SK-MEL-5 (cell line): Measurements from ENCODE around the gene GMDS. TPM values are rescaled to one million over a fixed set of nuclear protein-coding genes. Genes with fewer than 3 reads are reported as not detected.
"Not testable (repeated sequence)": the region's sequence is repeated elsewhere in the genome, so short reads cannot be mapped to it uniquely, and the experiment has no call there.

Experiments used
- DNase-seq: peaks from one replicate; pipeline ENCODE4 v3.0.0-alpha.2; 2016; ENCODE audit warnings: low read depth, low spot score
- in situ Hi-C: cut with HindIII; loops from 2 replicates; pipeline ENCODE4 v1.10.0; 2016; ENCODE audit warnings: low sequenced_read_pairs, high pct_unique_total_duplicates, low pct_unique_long_range_greater_than_20kb
- total RNA-seq: library from RNA; depleted of rRNA; stranded (reverse); fragments of >200 nt; shearing (Covaris generic); gene quantifications from 2 replicates; pipeline ENCODE4 v1.2.3, GENCODE V29; 2014

Gene GMDS
- total RNA-seq, 1 experiment from 2014 or later: 23.6 TPM

- in situ Hi-C loops: no loop called here
- no peak for DNase-seq
These were observed 398.8 kb downstream of the GMDS start for GRCh38 chr6:1846611-1847010.

- DNase-seq, in situ Hi-C loops: not testable (repeated sequence)
These were observed 399.9 kb downstream of the GMDS start for GRCh38 chr6:1845543-1845942.

DNA sequence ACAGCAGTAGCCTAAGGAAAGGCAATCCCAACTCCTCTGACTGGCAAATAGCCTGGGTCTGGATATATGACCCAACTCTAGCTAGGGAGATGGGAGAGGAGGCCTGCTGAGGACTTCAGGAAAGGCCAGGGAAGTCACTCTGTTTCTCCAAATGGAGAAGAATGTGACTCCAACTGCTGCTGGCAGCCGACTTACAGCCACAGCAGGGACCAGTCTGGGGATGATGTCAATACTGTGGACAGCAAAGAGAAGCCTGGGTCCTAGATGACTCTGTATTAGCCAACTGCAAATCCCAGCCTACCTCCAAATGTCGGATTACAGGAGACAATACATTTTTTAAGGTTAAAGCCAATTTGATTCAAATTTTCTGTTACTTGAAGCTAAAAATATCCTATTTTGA is 403.1 kb downstream of the GMDS start:
- in situ Hi-C loops: no loop called here
- DNase-seq: no peak

DNA sequence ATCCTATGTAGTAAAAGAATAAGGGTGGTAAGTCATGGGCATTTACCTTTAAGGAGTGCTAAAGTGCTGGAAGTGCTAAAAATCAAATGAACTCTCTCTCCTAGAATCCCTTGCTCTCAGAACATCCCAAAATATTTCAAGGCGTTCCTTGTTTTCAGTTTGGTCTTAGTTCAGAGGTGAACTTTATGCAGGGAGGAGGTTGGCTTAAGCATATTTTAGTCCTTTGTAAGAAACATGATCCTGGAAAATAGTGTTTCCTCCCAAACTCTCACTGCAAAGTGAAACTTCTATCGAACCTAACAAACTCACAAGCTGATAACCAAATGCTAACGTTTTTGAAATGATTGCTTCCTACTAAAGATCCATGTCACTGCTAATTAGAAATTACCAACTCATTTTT is 404.3 kb downstream of the GMDS start:
- DNase-seq: no peak
- in situ Hi-C loops: no loop called here

GRCh38 chr6:1840491-1841121 is 404.8 kb downstream of the GMDS start:
- in situ Hi-C loops: no loop called here
- DNase-seq: no peak

DNA sequence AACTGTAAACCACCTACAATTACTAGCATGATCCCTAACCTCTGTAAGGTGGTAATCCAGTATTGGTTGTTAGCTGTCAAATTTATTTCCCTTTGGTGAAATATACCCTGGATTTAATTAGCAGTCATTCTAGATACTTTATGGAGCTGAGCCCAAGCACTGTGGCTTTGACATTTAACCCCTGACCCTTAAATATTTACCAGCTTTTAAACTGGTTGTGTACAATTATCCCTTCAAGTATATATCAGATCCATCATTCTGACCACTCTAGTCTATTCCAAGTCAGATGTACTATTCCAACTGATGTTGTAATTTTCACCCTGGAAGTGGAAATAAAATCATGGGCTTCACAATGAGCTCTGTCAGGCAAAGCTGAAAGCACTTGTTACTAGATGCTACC is 406.0 kb downstream of the GMDS start:
- in situ Hi-C loops: no loop called here
- DNase-seq: no peak

GRCh38 chr6:1838604-1839213 is 406.7 kb downstream of the GMDS start:
- in situ Hi-C loops: no loop called here
- no peak for DNase-seq

GRCh38 chr6:1837826-1838225 is 407.6 kb downstream of the GMDS start:
- no peak for DNase-seq
- in situ Hi-C loops: no loop called here

DNA sequence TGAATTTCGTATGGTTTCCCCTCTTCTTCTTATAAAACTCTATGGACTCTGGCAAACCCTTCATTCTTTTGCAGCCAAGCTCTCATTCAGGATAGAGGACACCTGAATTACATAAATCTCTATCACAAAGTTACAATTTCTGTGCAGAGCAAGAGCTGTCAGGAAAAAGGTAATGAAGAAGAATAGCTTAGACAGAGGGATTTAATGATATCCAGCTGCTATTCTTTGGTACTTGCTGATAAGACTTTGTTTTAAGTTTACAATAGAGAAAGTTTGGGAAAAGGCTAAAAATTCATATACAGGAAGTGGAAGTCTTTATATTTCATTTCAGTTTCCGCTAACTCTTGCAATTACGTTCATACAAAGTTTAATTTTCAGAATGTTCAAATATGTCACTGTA is 408.7 kb downstream of the GMDS start:
- in situ Hi-C loops: no loop called here
- no peak for DNase-seq

- in situ Hi-C loops: no loop called here
- DNase-seq: no peak
These were observed 410.5 kb downstream of the GMDS start for GRCh38 chr6:1834646-1835516.

DNA sequence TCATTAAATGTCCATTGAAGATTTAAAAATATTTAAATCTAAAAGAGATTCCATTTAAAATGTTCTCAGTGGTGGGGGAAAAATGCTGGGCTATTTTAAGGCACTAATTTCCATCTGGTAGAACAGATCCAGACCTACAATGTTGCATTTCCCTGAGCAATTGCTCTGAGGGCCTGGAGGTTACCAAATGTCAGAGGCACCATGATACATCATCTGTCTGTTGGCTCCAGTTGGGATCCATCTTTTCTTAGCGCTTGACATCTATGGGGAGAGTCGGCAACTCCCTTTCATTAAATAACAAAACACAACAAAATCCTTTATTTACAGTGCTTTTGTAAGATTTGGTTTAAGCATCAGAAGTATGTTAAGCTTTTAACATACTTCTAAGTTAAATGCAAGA is 411.2 kb downstream of the GMDS start:
- no peak for DNase-seq
- in situ Hi-C loops: no loop called here

- DNase-seq: no peak
- in situ Hi-C loops: no loop called here
These were observed 412.3 kb downstream of the GMDS start for GRCh38 chr6:1832844-1833787.

DNA sequence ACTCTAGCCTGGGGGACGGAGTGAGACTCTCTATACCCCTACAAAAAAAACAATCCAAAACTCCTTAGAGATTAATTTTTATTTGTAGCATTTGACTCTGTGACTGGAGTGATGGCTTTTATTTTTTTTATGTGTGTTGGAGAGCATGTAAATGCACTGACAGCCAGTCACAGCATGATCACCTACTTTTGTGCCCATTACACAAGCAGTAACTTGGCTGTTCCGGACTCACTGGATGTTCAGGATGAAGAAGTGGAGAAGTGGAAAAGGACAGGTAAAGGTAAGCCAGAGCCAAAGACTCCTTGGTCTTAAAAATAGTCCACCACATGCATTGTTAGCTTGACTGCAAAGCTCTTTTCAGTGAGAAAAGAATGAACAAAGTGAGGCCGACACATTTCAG is 413.0 kb downstream of the GMDS start:
- in situ Hi-C loops: no loop called here

GRCh38 chr6:1827984-1828793 is 417.2 kb downstream of the GMDS start:
- no peak for DNase-seq
- in situ Hi-C loops: no loop called here

More for the DNA sequence above, 413.0 kb downstream of the GMDS start:
- no peak for DNase-seq

DNA sequence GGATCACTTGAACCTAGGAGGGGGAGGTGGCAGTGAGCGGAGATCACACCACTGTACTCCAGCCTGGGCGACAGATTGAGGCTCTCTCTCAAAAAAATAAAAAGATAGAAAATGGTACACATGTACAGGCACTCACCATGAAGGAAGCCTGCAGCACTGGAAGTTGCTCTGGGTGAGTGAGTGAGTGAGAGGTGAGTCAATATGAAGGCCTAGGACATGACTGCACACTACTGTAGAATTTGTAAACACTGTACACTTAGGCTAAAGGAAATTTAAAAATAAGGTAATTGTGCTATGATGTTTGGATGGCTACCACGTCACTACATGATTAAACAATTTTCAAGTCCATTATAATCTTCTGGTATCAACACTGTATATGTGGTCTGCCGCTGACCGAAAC is 419.5 kb downstream of the GMDS start:
- no peak for DNase-seq
- in situ Hi-C loops: no loop called here

- no peak for DNase-seq
- in situ Hi-C loops: no loop called here
These were observed 420.1 kb downstream of the GMDS start for GRCh38 chr6:1825277-1825676.
